HG03457 (cell line): Measurements from ENCODE around the gene PARP15.
"Not testable (repeated sequence)": the region's sequence is repeated elsewhere in the genome, so short reads cannot be mapped to it uniquely, and the experiment has no call there.

ENCODE experiments used
- ATAC-seq: cut with Tn5 transposase; IDR thresholded peaks from one replicate; pipeline ENCODE4 v1.9.1; 2021; ENCODE audit warnings: moderate number of reproducible peaks; ENCODE audit not compliant: unreplicated experiment

The PARP15 gene

DNA sequence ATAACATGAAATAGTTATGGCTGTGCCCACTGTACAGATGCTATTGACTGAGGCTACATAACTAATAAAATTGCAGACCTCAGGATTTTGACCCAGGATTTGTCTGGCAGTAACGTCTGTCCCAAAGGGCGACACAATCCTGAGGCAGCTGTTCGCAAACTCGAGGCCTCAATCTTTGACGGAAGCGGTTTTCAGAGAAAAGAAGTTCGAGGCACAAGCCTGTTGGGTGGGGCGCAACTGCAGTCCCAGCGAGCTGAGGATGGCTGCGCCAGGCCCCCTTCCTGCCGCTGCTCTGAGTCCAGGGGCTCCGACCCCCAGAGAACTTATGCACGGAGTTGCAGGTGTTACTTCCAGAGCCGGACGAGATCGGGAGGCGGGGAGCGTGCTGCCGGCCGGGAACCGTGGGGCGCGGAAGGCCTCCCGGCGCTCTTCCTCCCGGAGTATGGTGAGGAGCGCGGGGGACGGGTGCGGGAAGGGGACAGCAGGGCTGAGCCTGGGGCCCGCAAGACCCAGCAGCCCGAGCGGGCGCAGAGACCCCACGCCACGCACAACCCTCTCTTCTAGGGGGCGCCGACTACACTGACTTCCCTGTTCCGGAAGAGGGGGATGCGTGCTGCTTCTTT is at the start of gene PARP15:
Gene PARP15, plus strand, starts transcription at position 242 of the 623 bp plus-strand sequence. Its CDS starts 18 bp downstream, at position 260.
- no peak for ATAC-seq

DNA sequence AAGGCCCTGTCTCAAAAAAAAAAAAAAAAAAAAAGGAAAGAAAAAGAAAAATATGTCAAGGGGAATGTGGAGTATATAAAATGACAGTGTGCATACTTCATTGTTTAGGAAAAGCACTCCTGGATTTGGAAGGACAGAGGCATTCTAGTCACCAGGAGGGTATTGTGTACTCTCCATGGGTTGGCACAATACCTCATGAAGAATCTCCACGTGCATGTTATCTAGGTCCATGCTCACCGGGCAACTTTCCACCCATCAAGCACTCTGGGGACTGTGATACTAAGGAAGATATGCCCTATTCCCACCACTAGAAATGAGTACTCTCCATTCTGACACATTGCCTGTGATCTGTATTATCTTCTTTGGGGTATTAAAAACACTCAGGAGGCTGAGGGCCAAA is 47.3 kb upstream of the PARP15 start:
- ATAC-seq, result no peak

DNA sequence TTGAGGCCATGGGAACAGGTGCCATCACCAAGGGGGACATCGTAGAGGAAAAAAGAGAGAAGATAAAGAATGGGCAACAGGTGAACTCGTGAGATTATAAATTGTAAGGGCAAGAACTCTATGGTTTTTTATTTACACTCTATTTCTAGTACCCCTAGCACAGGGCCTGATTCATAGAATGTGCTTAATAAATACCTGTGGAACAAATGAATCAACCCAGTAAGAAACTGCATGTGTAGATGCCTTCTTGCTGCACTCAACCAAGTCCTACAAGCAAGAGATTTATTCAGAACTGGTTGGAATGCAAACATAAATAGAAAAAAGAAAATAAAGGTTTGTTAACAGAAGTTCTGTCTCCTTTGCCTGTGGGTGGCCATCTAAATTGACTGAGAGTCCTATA is 44.0 kb upstream of the PARP15 start:
- no peak for ATAC-seq

DNA sequence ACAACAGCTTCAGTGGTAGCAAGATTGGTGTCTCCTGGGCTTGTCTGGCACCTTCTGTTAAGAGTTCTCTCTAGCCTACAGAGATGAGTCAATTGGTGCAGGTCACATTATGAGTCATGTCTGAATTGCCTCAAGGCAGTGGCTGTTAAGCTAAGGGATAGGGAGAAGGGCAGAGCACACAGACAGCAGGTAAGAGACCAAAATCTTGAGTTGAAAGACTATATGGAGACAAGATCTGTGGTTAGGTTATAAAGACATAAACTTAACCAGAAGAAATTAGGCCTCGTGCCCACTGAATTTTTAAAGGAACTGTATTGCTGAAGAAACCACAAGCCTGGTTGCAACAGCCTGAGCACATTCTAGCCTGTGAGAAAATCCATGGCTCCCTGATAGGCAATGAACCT is 43.5 kb upstream of the PARP15 start:
- ATAC-seq, result peak; percentile 98

DNA sequence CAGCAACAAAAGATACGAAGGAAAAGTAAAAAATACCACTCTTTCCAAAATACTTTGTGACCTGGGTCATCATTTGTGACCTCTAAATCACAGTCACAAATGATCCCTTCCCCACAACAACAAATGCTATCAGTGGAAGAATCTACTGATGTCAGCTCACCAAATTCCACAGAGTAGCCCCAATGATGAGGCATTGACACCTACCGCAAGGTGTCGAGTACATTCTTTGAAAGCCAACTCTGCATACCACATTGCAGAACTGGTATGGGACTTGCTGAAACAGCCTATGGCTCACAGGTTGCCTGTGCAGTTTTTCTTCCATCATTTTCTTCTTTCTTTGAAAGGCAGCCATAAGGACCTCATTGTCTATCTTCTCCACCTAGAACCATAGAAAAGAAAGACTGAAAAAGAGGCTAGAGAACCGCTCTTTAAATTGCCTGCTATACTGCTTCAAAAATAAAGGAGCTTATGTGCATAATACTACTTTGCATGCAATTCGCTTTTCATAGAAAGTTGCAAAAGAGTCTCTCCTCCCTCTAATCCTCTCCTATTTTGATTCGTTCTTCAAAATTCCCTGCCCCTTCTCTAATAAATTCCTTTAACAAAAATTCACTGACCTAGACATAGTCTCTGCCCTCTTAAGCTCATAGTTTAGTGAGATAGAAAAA is 41.4 kb upstream of the PARP15 start:
- no peak for ATAC-seq

DNA sequence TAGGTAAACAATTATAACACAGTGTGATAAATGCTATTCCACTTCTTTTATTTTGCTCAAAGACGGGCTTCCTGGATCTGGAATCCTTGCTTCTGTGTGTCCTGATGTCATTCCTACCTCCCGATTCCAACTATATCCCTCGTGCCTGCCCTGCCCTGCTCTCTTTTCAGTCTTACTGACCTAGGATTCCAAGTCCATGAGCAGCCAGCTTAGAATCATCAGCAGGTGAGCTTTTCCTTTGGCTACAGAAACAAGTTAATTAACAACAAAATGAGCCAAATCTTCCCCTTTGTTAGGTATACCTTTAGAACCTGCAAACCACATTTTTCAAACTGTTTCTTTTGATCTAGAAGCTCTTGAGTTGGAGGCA is 40.8 kb upstream of the PARP15 start:
- ATAC-seq, result no peak

DNA sequence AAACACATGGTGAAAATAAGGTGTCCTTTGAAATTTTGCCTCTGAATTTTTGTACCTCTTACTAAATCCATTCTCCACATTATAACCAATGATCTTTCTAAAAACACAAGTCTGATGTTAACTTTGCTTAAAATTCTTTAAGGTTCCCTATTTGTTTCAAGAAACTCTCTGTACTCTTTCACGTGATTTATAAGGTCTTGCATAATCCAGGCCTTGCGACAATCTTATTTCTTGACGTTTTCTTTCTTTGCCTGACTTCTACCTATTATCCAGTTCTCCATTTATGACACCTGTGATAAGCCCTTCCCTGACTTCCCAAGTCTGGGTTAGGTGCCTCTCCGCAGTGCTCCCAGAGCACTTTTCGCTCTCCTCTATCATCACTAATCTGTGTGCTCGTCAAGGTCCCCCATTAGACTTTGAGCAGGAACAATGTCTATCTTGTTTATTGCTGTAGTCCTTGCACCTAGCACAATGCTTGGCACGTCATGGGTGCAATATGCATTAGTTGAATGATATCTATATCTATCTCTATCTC is 38.4 kb upstream of the PARP15 start:
- no peak for ATAC-seq

DNA sequence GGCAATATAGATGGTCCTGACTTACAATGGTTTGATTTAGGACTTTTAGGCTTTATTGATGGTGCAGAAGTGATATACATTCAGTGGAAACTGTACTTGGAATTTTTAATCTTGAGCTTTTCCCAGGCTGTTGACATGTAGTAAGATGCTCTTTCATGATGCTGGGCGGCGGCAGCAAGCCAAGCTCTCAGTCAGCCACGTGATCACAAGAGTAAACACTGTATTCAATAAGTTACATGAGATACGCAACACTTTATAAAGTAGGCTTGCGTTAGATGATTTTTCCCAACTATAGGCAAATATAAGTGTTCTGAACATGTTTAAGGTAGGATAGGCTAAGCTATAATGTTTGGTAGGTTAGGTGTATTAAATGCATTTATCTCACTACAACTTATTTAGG is 31.3 kb upstream of the PARP15 start:
- no peak for ATAC-seq

DNA sequence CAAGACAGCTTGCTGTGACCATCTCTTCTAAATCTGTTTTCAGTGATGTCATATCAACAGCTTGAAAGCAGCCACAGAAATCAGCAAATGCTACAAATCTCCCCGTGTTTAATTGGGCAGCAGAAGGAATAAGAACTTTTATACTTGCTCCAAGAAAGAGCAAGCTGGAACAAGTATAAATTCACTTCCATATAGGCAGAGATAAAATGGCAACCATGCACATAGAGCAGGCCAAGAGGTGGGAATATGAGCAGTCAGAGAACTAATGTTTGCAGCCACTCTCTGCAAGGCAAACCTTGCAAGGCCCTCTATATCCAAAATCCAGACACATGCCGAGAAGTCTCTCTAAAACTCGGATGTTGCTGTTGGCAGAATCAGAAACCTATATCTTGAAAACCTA is 29.4 kb upstream of the PARP15 start:
- no peak for ATAC-seq

DNA sequence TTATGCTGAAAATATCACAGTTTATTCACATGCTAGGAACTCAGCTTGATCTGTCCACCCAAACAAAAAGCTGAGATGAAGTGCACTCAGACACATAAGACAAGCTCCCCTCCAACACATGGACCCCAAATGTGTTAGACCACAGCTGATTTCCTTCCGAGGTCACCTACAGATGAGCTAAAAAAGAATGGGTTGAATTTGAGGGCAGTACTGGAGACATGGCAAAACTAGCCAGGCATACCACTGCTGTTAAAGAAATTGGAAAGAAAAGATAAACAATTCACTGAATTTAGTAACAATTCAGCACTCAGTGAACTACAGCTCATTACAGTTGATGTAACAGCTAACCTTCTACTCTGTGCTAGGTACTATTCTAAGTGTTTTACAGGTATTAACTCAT is 28.8 kb upstream of the PARP15 start:
- no peak for ATAC-seq

DNA sequence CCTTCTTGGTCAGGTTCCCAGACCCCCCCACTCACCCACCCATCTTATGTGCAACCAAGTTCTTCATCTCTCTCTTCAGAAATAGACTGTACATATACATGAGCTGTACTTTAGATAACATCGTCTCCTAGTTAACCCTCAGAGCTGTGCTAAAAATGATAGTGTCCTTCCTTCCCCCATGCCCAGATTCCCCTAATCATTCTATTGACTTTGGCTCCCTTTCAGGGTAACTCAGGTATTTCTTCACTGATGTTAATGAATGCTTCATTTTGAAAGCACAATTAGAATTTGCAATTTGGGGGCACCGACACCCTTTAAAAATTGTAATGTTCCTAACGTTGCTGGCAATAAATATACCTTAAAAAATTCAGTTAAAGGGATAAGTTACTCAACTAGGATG is 24.3 kb upstream of the PARP15 start:
- ATAC-seq, result no peak

DNA sequence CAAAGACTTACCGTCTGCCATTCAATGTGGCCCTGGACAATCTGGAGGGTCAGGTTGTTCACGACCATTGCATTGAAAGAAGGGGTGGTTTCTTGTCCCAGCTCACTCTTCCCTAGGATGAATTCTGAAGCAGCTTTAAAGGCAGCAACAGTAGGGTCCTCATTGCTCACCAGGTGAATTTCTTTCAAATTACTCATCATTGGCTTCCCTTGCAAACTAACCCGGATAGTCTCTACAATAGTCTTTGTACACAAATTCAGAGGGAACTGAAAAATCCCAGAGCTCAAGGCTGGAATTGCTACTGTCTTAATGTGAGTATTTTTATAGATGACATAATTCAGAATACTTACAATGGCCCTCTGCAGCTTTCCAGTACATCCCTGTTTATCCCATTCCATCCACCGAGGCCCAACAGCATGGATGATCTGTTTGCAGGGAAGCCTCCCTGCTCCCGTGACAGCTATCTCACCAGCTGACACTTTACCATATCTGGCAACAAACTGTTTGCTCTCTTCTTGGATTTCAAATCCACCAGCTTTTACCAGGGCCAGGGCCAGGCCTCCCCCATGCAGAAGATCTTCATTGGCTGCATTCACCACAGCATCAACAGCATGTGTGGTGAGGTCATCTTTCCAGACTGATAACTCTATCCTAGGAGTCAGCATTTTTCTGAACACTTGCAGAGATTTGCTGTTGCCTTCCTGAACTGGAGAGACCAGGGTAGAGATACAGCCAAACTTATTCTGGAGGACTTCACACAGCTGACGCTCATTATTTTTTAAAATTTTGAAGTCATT is 22.0 kb upstream of the PARP15 start:
- ATAC-seq, result no peak

DNA sequence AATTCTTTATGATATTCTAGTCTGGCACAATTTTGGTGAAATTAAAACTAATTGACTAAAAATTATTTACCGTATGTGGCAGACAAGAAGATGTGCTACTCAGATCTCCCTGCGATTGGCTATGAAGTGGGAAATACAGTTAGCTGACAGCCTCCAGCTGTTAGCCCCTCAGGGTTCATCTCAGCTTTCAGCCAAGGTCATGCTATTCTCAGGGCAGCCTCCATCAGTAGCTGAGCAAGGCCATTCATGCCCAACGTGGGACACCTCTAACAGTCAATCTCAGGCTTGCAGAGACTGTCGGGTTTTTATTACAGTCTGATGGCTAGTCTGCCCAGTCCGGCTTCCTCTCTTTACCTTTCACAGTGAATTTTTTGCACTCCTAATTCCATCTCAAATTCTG is 20.1 kb upstream of the PARP15 start:
- ATAC-seq, result no peak

DNA sequence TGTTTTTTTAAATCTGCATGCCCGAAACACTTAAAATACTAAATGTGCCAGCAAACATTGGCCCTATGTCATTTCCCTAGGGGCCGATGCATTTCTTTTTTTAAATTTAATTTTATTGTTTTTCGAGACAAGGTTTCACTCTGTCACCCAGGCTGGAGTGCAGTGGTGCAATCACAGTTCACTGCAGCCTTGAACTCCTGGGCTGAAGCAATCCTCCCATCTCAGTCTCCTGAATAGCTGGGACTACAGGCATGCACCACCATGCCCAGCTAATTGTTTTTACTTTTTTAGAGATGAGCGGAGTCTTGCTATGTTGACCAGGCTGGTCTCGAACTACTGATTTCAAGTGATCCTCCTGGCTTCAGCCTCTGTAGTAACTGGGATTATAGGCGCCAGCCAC is 18.8 kb upstream of the PARP15 start:
- no peak for ATAC-seq

DNA sequence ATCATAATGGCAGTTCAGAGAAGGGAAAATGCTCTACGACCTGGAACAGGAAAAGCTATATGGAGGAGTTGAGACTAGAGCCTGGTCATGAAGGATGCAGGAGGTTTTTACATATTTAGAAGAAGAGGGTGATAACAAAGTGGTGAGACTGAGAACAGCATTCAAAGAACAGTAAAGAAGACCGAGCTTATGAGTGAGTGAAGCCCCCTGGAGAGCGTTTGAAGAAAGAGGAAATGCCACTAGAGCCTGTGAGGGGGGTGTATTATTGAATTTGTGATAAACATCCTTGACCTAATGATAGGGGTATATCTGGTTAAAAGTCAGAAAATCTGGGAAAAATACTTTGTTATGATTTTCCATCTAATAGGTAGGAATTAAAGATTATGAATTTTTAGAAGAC is 17.5 kb upstream of the PARP15 start:
- ATAC-seq, result no peak

DNA sequence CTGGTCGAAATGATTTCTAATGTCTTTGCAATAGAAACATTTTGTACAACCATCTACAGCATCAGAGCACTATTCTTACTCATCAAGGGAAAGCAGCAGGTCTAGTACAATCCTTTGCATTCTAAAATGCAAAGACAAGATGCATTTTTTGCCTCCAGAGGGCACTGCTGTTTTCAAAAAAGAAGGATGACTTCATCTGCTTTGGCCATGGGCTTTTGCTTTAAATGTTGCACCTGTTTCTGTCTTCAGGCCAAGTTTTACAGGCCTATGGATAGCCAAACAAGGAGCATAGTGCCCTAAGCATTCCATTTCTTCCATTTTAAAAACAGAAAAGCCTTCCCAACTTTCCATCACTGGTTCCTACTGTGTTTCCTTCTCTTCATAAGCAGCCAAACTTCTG is 16.8 kb upstream of the PARP15 start:
- ATAC-seq, result no peak

DNA sequence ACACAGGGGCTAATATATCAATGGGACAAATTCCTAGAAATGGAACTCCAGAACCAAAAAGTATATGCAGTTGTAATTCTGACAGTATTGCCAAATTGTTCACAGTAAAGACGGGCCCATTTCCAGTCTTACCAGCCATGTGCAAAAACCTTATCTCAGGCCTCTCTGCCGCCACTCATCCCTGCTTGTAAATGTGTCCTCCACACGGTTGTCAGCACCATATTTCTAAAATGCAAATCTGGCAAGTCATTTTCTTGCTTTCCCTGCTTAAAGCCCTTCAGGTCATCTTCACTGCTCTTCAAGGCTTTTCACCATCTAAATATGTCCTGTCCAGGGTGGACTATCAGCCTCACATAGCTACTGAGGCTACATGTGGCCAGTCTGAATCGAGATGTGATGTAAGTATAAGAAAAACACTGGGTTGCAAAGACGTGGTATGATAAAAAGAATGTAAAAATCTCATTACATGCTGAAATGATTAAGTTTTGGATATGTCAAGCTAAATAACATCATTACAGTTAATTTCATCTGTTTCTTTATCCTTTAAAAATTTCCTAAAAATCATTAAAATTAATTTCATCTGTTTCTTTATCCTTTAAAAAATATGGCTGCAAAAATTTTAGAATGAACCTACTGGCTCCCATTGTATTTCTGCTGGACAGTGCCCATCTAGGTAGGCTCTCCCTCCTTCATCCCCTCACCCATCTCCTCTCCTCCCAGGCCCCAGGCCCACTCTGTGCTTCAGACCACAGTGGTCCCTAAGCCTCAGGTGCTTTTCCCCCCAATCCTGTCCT is 14.3 kb upstream of the PARP15 start:
- no peak for ATAC-seq

DNA sequence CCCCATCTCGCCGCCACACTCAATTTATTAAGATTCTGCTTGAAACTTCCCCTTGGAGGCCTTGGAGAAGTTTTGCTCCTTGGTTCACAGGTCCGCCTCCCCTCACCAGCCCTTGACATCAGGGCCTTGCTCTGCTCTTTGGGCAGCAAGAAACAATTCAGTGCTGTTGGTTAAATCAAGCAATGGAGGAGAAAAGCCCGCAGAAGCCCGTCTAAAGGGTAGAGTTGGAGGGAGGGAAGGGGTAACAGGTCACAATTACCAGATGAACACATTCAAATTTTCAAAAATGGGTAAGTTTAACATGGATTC is 13.8 kb upstream of the PARP15 start:
- no peak for ATAC-seq

DNA sequence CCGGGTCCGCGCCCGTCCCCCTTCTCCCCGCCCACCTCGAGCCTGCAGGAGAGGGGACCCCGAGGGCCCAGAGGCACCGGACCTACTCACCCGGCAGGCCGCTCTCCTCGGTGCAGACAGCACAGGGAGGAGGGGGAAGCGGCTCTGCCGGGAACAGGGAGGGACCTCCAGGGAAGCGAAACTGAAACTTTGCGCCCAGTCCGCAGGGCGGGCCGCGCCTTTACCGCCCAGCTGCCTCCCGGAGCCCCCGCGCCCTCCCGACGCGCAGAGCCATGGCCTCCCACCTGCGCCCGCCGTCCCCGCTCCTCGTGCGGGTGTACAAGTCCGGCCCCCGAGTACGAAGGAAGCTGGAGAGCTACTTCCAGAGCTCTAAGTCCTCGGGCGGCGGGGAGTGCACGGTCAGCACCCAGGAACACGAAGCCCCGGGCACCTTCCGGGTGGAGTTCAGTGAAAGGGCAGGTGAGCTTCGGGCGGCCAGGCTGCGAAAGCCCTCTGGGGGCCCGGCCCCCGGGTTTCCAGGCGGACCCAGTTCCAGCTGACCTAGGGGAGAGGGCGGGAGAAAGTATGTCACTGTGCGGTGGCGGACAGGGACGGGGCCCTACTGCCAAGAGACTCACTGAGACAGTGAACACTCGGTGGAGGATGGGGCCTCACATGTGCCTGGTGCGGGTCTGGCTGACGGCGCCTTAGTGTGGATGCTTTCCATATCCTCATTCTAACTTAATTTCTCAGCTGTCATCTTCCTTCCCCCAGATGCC is 13.1 kb upstream of the PARP15 start, which contains the start of the genes DTX3L and PARP9:
Gene DTX3L, plus strand, starts transcription at position 184 of the 758 bp plus-strand sequence. Its CDS starts 89 bp downstream, at position 273.
Gene PARP9, minus strand, starts transcription at position 146 of the 758 bp plus-strand sequence. CDS start 4,680 bp downstream, outside the sequence.
- peak; percentile 83 for ATAC-seq

DNA sequence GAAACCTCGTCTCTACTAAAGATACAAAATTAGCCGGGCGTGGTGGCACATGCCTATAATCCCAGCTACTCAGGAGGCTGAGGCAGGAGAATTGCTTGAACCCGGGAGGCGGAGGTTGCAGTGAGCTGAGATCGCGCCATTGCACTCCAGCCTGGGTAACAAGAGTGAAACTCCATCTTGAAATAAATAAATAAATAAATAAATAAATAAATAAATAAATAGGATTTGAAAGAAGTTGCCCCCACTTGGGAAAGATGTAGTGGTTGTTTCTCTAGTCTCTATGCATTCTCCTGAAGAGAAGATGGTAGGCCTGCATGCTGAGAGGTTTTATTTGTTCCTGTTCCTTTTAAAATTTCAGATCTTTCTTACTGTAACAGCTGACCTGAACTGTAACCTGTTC is 9.3 kb upstream of the PARP15 start:
- ATAC-seq, result not testable (repeated sequence)
